GM18519 (cell line): Measurements from ENCODE around the gene ATP8A1.
"Not testable (repeated sequence)": the region's sequence is repeated elsewhere in the genome, so short reads cannot be mapped to it uniquely, and the experiment has no call there.

Experiments used
- ATAC-seq: cut with Tn5 transposase; IDR thresholded peaks from one replicate; pipeline ENCODE4 v1.9.1; 2021; ENCODE audit warnings: mild to moderate bottlenecking, moderate library complexity; ENCODE audit not compliant: unreplicated experiment, low FRiP score

Gene ATP8A1

DNA sequence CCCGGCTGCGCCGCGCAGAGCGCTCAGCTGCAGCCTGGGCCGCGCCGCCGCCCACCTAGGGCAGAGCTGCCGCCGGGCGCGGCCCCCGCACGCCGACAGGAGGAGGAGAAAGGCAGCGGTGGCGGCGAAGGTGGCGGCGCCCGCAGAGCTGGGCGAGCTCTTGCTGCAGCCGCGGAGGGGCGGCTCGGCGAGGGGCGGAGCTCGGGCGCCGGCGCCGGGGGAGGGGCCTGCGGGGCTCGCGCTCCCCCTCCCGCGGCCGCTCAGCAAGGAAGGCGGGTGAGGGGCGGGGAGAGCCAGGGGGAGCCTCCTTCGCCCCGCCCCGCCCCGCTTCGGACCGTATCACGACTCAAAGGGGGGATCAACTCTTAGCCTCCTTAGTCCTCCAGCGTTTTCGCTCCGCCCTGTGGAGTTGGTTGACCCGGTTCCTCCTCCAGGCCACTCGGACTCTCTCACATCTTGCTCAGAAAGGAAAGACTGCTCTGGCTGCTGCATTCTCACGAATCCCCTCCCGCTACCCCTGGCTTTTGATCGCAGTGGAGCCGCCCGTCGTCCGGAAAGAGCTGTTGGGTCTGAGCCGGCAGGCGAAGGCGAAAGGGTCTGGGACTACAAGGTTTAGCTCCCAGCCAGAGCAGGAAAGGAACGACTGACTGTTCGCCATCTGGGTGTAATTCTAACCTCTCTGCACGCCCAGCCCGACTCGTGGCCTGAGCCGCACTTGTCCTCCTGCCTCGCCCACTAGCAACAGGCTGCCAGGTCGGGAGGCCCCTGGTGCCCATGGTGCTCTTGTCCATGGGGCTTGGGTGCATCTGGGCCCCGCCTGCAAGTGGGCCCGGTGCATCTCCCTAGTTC lies at the start of gene ATP8A1:
Gene ATP8A1, minus strand, starts transcription at position 162 of the 849 bp plus-strand sequence. CDS start 232 bp downstream, outside the sequence.
- ATAC-seq = peak; percentile 70

DNA sequence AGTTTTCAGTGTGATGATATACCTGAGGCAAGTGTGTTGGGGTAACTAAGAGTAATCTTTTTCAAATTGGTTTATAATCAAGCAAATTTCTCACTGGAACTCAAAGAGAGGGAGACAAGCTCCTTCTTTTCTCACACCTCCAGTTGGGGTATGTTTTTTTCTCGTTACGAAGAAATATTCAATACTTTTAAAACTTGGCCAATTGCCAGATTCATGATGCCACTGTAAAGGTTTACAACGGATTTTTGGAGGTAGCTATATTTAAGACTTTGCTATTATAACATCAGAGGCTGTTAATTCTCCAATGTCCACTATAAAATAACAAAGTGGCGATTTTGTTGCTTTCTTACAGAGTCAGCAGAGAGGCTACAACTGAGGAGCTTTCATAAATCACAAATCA lies 49.2 kb upstream of the ATP8A1 start:
- no peak for ATAC-seq

DNA sequence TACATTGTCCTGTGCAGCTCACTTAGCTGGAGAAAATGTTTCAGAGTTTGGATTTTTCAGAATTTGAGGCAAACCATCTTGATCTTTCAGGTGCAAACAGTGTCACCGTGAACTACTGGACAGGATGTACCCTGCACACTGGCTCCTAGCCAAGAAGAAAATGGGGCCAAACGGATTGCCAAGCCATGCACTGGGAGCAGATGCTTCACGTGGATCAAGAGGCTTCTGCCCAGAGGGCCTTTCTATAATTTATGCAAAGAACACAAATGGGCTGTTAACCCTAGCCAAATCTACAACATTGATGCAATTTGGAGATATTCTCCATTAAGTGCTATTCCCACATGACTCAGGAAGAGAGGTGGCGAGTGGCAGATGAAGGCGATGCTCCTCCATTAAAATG lies 46.9 kb upstream of the ATP8A1 start:
- no peak for ATAC-seq

DNA sequence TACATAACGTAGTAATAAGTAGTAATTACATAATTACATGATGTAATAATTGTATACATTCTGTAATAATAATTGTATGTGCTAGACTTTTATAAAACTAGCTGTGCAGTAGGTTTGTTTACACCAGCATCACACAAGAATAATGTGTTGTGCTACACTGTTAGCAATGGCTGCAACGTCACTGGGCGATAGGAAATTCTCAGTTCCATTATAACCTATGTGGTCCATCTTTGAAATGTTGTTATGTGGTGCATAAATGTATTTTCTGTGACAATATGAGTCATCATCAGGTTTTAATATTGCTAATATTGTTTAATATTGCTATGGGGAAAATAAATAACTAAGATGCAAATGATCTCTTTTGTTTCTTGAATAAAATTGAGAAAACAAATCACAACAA lies 46.0 kb upstream of the ATP8A1 start:
- no peak for ATAC-seq

DNA sequence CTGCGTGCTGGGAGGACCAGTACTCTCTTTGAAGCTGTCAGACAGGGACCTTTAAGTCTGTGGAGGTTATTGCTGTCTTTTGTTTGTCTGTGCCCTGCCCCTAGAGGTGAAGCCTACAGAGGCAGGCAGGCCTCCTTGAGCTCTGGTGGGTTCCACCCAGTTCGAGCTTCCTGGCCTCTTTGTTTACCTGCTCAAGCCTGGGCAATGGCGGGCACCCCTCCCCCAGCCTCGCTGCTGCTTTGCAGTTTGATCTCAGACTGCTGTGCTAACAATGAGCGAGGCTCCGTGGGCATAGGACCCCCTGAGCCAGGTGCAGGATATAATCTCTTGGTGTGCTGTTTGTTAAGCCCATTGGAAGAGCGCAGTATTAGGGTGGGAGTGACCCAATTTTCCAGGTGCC lies 44.9 kb upstream of the ATP8A1 start:
- not testable (repeated sequence) for ATAC-seq

DNA sequence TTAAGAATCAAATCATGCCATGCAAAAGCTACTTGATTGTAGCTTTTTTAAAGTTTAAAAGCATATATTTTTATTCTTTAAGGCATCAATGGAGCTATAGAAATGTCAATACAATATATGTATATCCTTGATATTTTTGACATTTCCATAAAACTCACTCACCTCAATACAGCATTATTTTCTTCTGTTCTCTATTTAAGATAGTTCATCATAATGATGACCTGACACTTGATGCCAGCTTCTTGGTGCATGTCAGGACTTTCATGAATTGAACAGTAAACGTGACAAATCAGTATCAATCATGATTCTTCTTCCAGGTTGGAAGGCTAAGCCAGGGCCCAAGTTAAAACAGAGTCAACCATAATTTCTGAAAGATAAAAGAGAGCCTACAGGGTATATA lies 33.6 kb upstream of the ATP8A1 start:
- ATAC-seq = no peak

DNA sequence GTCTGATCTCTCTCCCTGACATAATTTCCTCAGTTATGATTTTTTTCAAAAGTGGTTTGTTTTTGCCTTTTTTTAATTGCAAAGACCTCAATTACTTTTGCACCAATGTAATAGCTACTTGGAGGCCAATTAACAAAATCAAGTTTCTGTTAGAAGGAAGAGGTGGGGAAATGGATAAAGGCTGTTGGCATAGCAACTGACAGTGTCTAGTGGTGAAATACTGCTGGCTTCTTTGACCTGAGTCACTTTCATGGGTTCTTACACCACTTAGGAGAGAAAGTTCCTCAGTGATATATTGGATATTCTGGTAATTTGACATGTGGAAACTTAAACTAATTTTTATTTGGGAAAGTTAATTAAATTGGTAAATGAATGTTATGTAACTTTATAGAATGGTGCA lies 26.5 kb upstream of the ATP8A1 start:
- no peak for ATAC-seq

DNA sequence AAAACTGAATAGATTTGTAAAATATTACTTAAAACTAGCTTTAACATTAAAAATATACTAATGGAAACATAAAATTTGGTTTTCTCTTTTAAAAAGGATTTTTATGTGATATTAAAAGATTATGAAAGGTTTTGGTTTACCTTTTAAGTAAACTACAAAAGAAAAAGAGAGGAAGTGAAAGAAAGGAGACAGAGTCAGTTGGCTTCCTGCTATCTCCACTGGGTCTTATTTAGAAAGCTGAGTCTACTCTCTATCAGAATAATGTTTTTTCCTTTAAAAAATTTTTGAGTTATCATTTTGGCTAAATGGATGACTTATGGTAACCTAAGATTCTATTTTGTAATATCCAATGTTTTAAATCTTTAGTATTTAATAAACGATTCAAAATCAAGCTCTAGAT lies 21.6 kb upstream of the ATP8A1 start:
- peak; percentile 51 for ATAC-seq

DNA sequence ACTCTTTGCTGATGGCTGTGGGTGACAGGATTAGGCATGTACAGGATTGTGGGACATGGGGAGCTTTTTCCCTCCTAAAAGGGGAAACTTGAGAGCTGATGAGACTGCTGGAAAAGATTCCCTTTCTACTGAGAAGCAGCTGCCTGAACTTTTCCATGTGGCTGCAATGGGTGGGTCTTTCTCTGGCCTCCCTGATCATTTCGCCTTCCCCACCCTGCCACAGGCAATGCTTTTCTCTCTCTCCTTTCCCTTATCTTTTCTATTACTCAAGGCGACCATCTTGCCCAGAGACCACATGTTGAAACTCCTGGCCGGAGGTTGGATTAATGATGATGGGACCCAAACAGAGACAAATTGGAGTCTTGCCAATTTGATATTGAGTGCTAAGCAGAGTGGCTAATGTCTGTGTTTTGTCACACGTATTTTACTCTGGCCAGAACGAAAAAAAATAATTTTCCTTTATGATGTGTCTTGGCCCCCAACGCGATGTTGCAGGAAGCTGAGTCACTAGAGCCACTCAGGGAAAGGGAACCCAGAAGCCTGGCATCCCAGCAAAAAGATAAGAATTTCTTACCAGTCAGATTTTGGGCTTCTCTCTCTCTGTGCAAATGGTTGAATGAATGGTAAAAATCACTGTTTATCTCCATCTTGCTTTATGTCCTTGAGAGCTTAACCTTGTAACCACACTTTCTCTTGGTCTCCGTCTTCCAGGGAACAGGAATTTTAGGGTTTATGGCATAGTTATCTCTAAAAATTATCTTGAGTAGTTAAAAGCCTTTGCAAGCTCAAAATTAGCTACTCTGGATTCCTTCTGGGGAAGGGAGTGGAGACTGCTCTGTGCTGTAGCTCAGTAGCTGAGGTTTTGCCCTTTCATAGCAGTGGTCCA lies 19.4 kb upstream of the ATP8A1 start:
- ATAC-seq = no peak

DNA sequence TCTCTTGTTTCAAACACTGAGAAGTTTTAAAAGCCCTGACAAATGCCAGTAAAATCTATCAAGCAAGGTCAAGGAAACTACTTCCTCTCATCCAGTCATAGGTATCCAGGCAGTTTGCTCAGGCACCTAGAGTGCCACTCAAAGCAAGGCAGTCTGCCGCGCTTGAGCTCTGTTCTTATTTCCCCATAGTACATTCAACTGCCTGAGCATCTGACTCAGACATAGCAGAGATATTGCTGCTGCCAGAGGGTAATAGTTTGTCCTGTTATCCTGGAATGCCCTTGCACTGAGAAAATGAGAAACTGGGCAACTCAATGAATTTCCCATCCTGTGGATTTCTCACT lies 16.1 kb upstream of the ATP8A1 start:
- no peak for ATAC-seq

DNA sequence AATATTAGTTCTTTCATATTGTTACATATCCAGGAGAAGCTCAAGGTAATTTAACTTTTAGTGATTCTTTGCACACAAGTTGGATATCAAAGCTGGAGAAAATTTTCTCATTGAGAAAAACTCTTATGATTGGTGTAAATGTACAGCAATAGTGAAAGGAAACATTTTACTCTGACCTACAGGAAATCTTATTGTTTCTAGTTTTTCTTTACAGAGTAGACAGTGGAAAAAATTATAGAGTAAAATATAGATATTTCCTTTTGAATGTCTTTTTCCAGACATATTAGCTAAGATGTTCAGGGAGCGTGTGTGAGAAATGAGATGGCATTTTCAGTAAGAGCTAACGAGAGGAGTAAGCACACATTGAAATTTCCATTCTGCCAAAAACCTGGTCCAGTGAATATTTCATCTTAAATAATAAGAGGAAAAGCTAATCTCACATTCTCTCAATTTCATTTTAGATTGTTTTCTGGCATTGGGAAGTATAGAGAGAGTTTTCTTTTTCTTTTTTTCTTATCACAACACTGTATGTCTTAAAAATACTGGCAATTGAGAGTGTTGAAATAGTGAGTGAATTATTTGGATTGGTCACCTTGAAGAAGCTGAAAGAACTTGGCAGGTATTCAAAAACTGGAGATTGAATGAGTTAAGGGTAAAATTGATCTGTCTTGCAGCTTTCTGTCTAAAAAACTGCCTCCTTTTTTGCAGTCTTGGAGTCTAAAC lies 15.6 kb upstream of the ATP8A1 start:
- ATAC-seq = no peak

DNA sequence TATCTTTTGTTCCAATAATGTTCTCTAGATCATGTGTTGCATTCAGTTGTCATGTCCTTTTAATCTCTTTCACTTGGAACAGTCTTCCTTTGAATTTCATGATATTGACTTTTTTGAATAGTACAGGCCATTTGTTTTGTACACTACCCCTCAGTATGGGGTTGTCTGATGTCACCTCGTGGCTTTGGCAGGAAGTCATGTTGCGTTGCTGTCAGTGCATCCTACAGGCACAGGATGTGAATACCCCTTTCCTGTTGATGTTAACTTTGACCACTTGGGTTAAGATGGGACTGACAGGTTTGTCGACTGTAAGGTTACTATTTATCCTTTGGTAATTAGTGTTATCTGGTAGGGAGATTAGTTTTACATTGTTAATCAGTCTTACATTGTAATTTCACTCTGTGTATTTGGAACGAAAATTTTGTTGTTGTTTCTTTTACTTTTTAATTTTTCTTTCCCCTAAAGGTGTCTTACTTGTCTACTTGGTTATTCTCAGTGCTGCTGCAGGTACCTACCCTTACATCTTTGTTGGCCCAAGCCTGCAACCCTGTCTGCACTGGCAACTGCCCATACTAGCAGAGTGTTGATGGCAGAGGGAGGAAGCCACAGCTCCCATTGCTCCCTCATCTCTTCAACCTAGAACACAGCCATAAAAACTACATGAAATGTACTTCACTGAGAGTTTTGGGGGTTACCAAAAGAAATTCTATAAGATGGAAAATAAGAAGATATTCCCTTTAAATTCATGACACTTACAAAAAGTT lies 14.7 kb upstream of the ATP8A1 start:
- peak; percentile 51 for ATAC-seq

DNA sequence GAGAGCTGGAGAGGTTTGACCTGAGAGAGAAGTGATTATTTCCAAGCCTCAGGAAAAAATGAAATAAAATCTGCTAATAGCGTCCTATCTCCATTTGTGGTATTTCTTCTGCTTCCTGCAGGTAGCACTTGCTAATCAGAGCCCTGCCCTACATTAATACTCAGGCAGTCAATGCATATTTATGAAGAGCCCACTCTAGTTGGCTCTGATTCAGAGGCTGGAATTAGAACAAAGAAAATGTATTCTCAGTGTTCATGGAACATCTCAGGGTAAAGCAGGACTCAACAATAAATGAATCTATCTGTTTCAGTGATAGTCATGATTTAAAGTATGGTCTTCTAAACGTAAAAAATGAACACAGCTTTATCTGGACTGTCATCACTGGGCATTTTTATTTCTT lies 1.4 kb upstream of the ATP8A1 start:
- ATAC-seq = no peak

DNA sequence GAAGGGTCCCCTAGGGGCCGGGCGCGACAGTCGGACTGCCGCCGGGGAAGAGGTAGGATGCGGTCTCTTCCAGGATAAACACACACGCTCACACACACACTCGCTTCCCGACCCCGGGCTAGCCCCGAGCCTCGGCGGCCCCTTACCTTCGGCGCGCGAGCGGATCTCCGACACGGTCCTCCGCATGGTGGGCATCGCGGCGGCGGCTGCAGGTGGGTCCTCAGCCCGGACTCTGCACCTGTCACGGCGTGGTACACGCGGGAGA lies 294 bp downstream of the ATP8A1 start:
- ATAC-seq = no peak

DNA sequence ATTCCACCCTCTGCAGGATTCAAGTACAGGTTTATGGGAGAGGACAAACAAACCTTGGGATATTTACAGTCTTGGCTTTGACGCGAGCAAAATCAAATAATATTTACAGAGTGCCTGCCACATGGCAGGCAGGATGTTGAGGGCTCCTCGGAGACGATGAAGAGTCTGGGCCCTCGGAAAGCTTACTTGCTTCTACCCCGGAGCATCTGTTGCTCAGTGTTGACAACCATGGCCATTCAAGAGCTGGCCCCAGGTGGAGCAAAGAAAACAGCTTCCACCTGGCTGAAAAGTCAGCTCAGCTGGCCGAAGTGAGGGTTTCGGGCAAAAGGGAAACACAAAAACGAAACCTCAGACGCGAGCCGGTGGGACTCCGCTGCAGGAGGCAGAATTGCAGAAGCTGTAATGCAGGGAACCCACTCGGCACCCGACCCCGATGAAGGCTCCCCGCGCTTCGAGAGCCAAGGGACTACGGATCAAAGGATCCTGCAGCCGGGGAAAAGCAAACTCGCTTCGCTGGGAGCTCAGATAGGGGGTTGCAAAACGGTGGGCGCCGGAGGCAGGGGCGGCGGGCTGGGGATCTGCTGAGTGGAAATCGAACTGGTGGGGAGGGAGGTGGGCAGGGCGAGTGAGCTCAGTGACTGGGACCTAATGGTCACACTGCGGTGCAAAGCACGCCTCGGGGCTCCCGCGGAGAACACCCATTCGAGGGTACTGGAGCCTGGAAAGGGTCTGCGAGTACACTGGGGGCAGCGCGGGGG lies 805 bp downstream of the ATP8A1 start:
- ATAC-seq = no peak

DNA sequence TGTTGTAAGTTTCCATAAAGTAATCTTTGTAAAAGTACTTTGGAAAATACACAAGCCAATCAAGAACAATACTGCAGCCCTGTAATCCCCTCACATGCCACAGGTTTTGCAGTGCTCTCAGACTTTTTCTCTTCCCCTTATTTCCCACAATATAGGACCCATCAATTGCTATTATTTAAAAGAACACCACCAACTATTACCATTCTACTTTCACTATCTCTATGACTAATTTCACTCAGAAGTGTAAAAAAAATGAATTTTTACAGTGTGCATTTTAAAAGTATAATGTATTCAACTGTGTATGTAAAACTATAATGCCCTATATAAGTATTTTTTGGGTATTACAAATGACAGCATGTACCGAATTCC lies 1.7 kb downstream of the ATP8A1 start:
- ATAC-seq = no peak

DNA sequence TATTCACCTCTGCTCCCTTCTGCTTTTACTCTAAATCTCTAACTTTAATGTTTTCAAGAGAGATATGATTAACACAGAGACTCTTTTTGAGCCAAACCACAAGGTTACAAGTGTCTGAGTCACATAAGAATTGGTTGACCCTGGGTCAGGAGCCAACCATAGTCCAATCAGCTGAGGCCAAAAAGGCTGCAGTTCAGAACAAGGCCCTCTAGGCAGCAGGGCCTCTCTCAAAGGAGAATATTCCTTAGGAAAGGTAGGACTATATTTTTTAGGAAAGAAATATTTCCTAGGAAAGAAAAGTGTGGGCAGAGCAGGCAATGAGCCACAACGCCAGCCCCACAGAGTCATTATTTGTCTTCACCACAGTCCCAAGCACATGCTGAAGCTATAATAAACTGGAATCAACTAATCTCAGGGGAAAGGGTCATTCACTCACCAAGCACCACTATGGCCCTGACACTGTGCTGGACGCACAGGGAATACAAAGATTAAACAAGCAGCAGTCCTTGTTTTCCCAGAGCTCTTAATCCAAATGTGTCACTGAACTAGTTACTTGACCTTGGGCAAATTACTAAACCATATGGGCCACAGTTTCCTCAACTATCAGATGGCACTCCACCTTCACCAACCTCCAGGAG lies 2.2 kb downstream of the ATP8A1 start:
- ATAC-seq = peak; percentile 29

DNA sequence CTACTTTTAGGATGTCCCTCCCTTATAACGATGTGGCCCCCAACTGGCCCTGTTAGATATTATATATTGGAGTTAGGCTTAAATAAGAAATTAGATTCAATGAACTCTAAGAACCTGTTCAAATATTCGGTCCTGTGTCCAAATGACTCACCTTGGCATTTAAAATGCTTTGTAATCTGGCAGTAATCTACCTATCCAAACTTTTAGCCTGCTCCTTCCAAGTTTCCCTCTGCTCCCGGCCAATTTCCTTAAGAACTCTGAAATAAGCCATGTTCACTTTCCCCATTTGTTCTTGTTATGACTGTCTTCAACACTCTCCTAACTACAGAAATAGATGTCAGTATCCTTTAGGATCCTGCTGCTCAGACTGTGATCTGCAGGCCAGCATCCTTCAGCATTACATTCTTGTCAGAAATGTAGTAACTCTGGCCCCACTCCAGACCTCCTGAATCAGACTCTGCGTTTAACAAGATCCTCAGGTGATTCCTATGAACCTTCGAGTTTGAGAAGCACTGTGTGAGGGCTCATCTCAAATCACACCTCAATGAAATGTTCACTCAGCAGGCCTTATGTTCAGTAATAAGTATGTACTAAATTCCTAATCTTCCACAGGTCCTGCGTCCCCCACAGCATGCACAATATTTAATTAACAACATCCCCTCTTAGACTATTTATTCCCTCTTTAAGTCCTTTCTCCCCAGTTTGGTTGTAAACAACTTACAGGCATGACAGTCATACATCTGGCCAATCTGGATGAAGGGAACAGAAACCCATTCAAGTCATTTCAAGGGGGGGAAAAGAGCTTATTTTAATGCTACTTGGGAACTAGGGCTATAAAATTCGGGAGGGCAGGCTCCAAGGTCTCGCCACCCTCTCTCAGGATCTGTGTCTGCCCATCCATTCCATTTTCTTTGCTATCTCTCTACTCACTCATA lies 3.0 kb downstream of the ATP8A1 start:
- no peak for ATAC-seq
